Gastroesophageal sphincter (tissue), 3 donors: Measurements from ENCODE around the gene SH3RF3.

Source experiments
- POLR2AphosphoS5 ChIP-seq: sonication (generic); formaldehyde crosslinking; IDR thresholded peaks from one replicate; pipeline ENCODE4 v1.6.1; 2017; ENCODE audit warnings: antibody characterized with exemption
- TF ChIP-seq, protein P1 (sequence below), 4 experiments: fragments of 200-600 bp in 2 of 4; fragments of 450-650 bp in 2 of 4; sonication (generic) in 1 of 4; IDR thresholded peaks; one replicate each; pipeline ENCODE4 v1.5.1; 2017 to 2019; ENCODE audit warnings: antibody characterized with exemption in 4 of 4, mild to moderate bottlenecking in 2 of 4, moderate library complexity in 2 of 4

- TF ChIP-seq, protein P1, sequence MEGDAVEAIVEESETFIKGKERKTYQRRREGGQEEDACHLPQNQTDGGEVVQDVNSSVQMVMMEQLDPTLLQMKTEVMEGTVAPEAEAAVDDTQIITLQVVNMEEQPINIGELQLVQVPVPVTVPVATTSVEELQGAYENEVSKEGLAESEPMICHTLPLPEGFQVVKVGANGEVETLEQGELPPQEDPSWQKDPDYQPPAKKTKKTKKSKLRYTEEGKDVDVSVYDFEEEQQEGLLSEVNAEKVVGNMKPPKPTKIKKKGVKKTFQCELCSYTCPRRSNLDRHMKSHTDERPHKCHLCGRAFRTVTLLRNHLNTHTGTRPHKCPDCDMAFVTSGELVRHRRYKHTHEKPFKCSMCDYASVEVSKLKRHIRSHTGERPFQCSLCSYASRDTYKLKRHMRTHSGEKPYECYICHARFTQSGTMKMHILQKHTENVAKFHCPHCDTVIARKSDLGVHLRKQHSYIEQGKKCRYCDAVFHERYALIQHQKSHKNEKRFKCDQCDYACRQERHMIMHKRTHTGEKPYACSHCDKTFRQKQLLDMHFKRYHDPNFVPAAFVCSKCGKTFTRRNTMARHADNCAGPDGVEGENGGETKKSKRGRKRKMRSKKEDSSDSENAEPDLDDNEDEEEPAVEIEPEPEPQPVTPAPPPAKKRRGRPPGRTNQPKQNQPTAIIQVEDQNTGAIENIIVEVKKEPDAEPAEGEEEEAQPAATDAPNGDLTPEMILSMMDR (IDR thresholded peaks at IDR 0.05), result no peak
- TF ChIP-seq POLR2AphosphoS5, result no peak
These were observed 307.7 kb downstream of the SH3RF3 start for GRCh38 chr2:109436610-109437225.
